ENCODE results near the gene ARHGEF17. TPM values are rescaled to one million over a fixed set of nuclear protein-coding genes. Genes with fewer than 3 reads are reported as not detected.

ARHGEF17 gene
- total RNA-seq, 1 donor from 2014 or later: 19.9 TPM

GRCh38 chr11:73297231-73297590 lies 10.9 kb upstream of the ARHGEF17 start:
- H3K9me3 Mint-ChIP-seq: no peaks in the 10 kb centered on the region
- peaks cover 21% of the 10 kb centered on the region for H3K4me1 Mint-ChIP-seq
- Histone ChIP-seq H3K27ac (no peak overlapping the region), H3K9me3 (ENCODE audit: low read depth) (no peaks in the 10 kb centered on the region), H3K4me2 (no peak overlapping the region), H2AFZ (replicated peaks) (no peak overlapping the region), H3K27me3 (peaks cover 14% of the 10 kb centered on the region), H3F3A (ENCODE audit: low read depth) (no peaks in the 10 kb centered on the region), H3K4me3 (no peak overlapping the region), H3K79me2 (ENCODE audit: low read depth) (no peaks in the 10 kb centered on the region), H4K20me1 (ENCODE audit: low read depth) (no peaks in the 10 kb centered on the region), H3K4me1 (peaks cover 15% of the 10 kb centered on the region), H3K36me3 (no peaks in the 10 kb centered on the region), H3K9ac (no peak overlapping the region)
- TF ChIP-seq CTCF (IDR thresholded peaks at IDR 0.05): no peak
- TF ChIP-seq EZH2 (IDR thresholded peaks at IDR 0.05): no peak
- no peak for TF ChIP-seq EZH2phosphoT487 (IDR thresholded peaks at IDR 0.05)
- no peak overlapping the region for H3K27ac Mint-ChIP-seq
- no peak for DNase-seq (ENCODE audit: low spot score)
- H3K36me3 Mint-ChIP-seq: no peaks in the 10 kb centered on the region
- peaks cover 13% of the 10 kb centered on the region for H3K27me3 Mint-ChIP-seq (ENCODE audit: insufficient read depth, low read depth)
- no peak overlapping the region for H3K4me3 Mint-ChIP-seq

- H3K4me1 Mint-ChIP-seq: peaks cover 20% of the 10 kb centered on the region
- peaks cover 14% of the 10 kb centered on the region for H3K27me3 ChIP-seq
- peaks cover 10% of the 10 kb centered on the region for H3K4me1 ChIP-seq
- H3K79me2 ChIP-seq (ENCODE audit: low read depth): no peaks in the 10 kb centered on the region
- no peak overlapping the region for H3K9ac ChIP-seq
- H2AFZ ChIP-seq (replicated peaks): no peak overlapping the region
- no peaks in the 10 kb centered on the region for H3K36me3 Mint-ChIP-seq
- no peaks in the 10 kb centered on the region for H3K9me3 ChIP-seq (ENCODE audit: low read depth)
- H3K4me3 Mint-ChIP-seq: no peak overlapping the region
- H3K9me3 Mint-ChIP-seq: no peaks in the 10 kb centered on the region
- no peak overlapping the region for H3K4me2 ChIP-seq
- H3K4me3 ChIP-seq: no peak overlapping the region
- H3K27ac Mint-ChIP-seq: peak overlapping the region; percentile 82
- H3K27me3 Mint-ChIP-seq (ENCODE audit: insufficient read depth, low read depth): peaks cover 13% of the 10 kb centered on the region
- H3K36me3 ChIP-seq: no peaks in the 10 kb centered on the region
- no peak overlapping the region for H3K27ac ChIP-seq
- H4K20me1 ChIP-seq (ENCODE audit: low read depth): no peaks in the 10 kb centered on the region
- no peak for DNase-seq (ENCODE audit: low spot score)
- TF ChIP-seq EZH2phosphoT487 (IDR thresholded peaks at IDR 0.05): no peak
- TF ChIP-seq CTCF (IDR thresholded peaks at IDR 0.05): no peak
- TF ChIP-seq EZH2 (IDR thresholded peaks at IDR 0.05): no peak
- no peaks in the 10 kb centered on the region for H3F3A ChIP-seq (ENCODE audit: low read depth)
Observed at GRCh38 chr11:73297702-73298101, 10.4 kb upstream of the ARHGEF17 start.

GRCh38 chr11:73298233-73298632 lies 9.8 kb upstream of the ARHGEF17 start:
- no peak overlapping the region for H3K27ac ChIP-seq
- Mint-ChIP-seq H3K4me1 (peaks cover 15% of the 10 kb centered on the region), H3K9me3 (no peaks in the 10 kb centered on the region), H3K27me3 (ENCODE audit: insufficient read depth, low read depth) (peaks cover 13% of the 10 kb centered on the region), H3K36me3 (no peaks in the 10 kb centered on the region), H3K4me3 (no peak overlapping the region), H3K27ac (peak overlapping the region; percentile 82)
- no peaks in the 10 kb centered on the region for H4K20me1 ChIP-seq (ENCODE audit: low read depth)
- H3F3A ChIP-seq (ENCODE audit: low read depth): no peaks in the 10 kb centered on the region
- H3K27me3 ChIP-seq: peaks cover 14% of the 10 kb centered on the region
- no peak for TF ChIP-seq EZH2phosphoT487 (IDR thresholded peaks at IDR 0.05)
- no peak for TF ChIP-seq EZH2 (IDR thresholded peaks at IDR 0.05)
- TF ChIP-seq CTCF (IDR thresholded peaks at IDR 0.05): no peak
- peak; percentile 56 for DNase-seq (ENCODE audit: low spot score)
- H2AFZ ChIP-seq (replicated peaks): no peak overlapping the region
- H3K36me3 ChIP-seq: no peaks in the 10 kb centered on the region
- H3K4me2 ChIP-seq: no peak overlapping the region
- no peaks in the 10 kb centered on the region for H3K79me2 ChIP-seq (ENCODE audit: low read depth)
- H3K9me3 ChIP-seq (ENCODE audit: low read depth): no peaks in the 10 kb centered on the region
- H3K4me3 ChIP-seq: no peak overlapping the region
- H3K9ac ChIP-seq: no peak overlapping the region
- peaks cover 5% of the 10 kb centered on the region for H3K4me1 ChIP-seq

Measured in neural progenitor cell (in vitro differentiated cells).